Thyroid gland (tissue), 4 donors: Measurements from ENCODE around the gene EDNRA. TPM values are rescaled to one million over a fixed set of nuclear protein-coding genes. Genes with fewer than 3 reads are reported as not detected.

Experiments
- DNase-seq, 2 donors: peaks; one replicate each; pipeline ENCODE4 v3.0.0-alpha.2; 2019
- H3K27ac ChIP-seq, 3 donors: fragments of 200-600 bp; sonication (generic); 1 replicate in 2 of 3; 2 replicates in 1 of 3; pipeline ENCODE4 v1.5.1; 2016 to 2019; ENCODE audit warnings: mild to moderate bottlenecking in 1 of 3, moderate library complexity in 1 of 3
- H3K27me3 ChIP-seq: fragments of 200-600 bp; sonication (generic); one replicate; pipeline ENCODE4 v1.5.1; 2019
- H3K36me3 ChIP-seq, 2 donors: fragments of 200-600 bp; sonication (generic); one replicate each; pipeline ENCODE4 v1.5.1; 2016 to 2019
- H3K4me1 ChIP-seq, 2 donors: fragments of 200-600 bp; sonication (generic); one replicate each; pipeline ENCODE4 v1.5.1; 2017 to 2019
- H3K4me3 ChIP-seq, 3 donors: fragments of 200-600 bp; sonication (generic); replicated peaks in 1 of 3; 1 replicate in 2 of 3; 2 replicates in 1 of 3; pipeline ENCODE4 v1.5.1; 2016; ENCODE audit warnings: mild to moderate bottlenecking in 1 of 3
- H3K9me3 ChIP-seq: fragments of 200-600 bp; sonication (generic); one replicate; pipeline ENCODE4 v1.5.1; 2017
- POLR2A ChIP-seq, 2 donors: fragments of 450-650 bp; IDR thresholded peaks; one replicate each; pipeline ENCODE4 v1.6.1; 2017; ENCODE audit warnings: antibody characterized with exemption in 2 of 2, mild to moderate bottlenecking in 2 of 2, moderate library complexity in 1 of 2
- WGBS, 2 donors: methylation state at CpG; one replicate each; pipeline ENCODE4 v1.1.5; 2017; 5-methylcytosine and 5-hydroxymethylcytosine counted together
- intact Hi-C: fragments of 100-400 bp; cut with DNase I; formaldehyde crosslinking; loops from one replicate; pipeline ENCODE4 v1.15.1; 2023
- total RNA-seq, 4 donors: library from RNA; depleted of rRNA; stranded (reverse); fragments of >200 nt; gene quantifications; one replicate each; pipeline ENCODE4 v1.2.3, GENCODE V29; 2016
- TF ChIP-seq, protein P1 (sequence below), 6 experiments: fragments of 200-600 bp in 3 of 6; fragments of 450-650 bp in 3 of 6; sonication (generic) in 3 of 6; IDR thresholded peaks; one replicate each; pipeline ENCODE4 v1.5.1; 2016 to 2019; ENCODE audit warnings: antibody characterized with exemption in 6 of 6, mild to moderate bottlenecking in 2 of 6, inconsistent platforms in 1 of 6, moderate library complexity in 1 of 6

The EDNRA gene
- total RNA-seq, 4 donors from 2014 or later = 5.9 to 7.7 (median 6.8) TPM

DNA sequence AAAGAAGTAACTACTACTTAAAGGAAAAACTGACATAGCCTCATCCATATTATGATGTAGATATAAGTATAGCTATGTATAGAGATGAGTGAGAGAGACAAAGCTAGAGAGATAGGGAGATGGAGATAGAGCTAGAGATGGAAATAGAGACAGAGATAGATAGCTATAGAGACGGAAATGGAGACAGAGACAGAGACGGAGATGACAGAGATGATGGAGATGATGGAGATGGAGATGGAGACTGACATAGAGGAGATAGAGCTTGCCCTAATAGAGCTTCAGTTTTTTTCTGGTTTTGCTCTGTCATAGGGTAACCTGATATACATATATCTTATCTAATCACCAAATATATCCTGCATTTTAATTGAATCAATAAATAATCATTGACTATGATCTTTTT lies 4.3 kb downstream of the EDNRA start:
- no peak overlapping the region for H3K27ac ChIP-seq

GRCh38 chr4:147487616-147488015 lies 6.7 kb downstream of the EDNRA start:
- Histone ChIP-seq H3K27me3 (no peaks in the 10 kb centered on the region), H3K9me3 (no peaks in the 10 kb centered on the region), H3K4me1 (no peaks in the 10 kb centered on the region), H3K36me3 (no peaks in the 10 kb centered on the region), H3K27ac (no peak overlapping the region), H3K4me3 (no peak overlapping the region)
- no peak for DNase-seq
- TF ChIP-seq, protein P1, sequence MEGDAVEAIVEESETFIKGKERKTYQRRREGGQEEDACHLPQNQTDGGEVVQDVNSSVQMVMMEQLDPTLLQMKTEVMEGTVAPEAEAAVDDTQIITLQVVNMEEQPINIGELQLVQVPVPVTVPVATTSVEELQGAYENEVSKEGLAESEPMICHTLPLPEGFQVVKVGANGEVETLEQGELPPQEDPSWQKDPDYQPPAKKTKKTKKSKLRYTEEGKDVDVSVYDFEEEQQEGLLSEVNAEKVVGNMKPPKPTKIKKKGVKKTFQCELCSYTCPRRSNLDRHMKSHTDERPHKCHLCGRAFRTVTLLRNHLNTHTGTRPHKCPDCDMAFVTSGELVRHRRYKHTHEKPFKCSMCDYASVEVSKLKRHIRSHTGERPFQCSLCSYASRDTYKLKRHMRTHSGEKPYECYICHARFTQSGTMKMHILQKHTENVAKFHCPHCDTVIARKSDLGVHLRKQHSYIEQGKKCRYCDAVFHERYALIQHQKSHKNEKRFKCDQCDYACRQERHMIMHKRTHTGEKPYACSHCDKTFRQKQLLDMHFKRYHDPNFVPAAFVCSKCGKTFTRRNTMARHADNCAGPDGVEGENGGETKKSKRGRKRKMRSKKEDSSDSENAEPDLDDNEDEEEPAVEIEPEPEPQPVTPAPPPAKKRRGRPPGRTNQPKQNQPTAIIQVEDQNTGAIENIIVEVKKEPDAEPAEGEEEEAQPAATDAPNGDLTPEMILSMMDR (IDR thresholded peaks at IDR 0.05) = no peak
- TF ChIP-seq POLR2A (IDR thresholded peaks at IDR 0.05) = no peak
- intact Hi-C loops = no loop called here

More for the DNA sequence above, 4.3 kb downstream of the EDNRA start:
- H3K36me3 ChIP-seq = no peaks in the 10 kb centered on the region
- 95% methylated on average over 2 of the region's 2 CpGs for WGBS, 2 donors
- H3K4me3 ChIP-seq = no peak overlapping the region
- H3K9me3 ChIP-seq = no peaks in the 10 kb centered on the region
- H3K27me3 ChIP-seq = no peaks in the 10 kb centered on the region
- H3K4me1 ChIP-seq = peaks cover 0 to 3% of the 10 kb centered on the region in 2 donors
- intact Hi-C loops = no loop called here
- TF ChIP-seq POLR2A (IDR thresholded peaks at IDR 0.05) = no peak
- TF ChIP-seq, protein P1 (IDR thresholded peaks at IDR 0.05) = no peak
- DNase-seq = no peak

DNA sequence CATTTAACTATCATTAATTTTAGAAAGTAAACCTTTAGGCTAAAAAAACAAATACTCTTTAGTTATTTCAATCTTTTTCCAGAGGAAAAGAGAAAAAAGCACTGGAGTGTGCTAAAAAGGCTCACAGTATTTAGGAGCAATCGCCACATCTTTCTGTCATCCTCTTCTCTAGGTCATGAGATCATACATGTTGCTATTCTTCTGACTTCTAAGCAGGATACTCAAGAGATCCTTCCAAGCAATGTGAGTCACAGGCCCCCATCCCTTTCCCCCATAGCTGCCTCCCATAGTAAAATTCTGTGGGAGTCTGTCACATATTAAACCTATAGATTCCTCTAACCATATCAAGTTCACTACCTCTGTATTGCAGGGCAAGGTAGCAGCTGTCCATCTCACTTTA lies 7.7 kb downstream of the EDNRA start:
- H3K9me3 ChIP-seq = no peaks in the 10 kb centered on the region
- no peak overlapping the region for H3K27ac ChIP-seq
- no peaks in the 10 kb centered on the region for H3K36me3 ChIP-seq
- no peak for TF ChIP-seq POLR2A (IDR thresholded peaks at IDR 0.05)
- TF ChIP-seq, protein P1 (IDR thresholded peaks at IDR 0.05) = no peak
- no peaks in the 10 kb centered on the region for H3K27me3 ChIP-seq
- H3K4me3 ChIP-seq = no peak overlapping the region
- DNase-seq = no peak
- intact Hi-C loops = no loop called here
- 81 to 85% methylated on average over 1 of the region's 1 CpG for WGBS, 2 donors
- no peaks in the 10 kb centered on the region for H3K4me1 ChIP-seq

DNA sequence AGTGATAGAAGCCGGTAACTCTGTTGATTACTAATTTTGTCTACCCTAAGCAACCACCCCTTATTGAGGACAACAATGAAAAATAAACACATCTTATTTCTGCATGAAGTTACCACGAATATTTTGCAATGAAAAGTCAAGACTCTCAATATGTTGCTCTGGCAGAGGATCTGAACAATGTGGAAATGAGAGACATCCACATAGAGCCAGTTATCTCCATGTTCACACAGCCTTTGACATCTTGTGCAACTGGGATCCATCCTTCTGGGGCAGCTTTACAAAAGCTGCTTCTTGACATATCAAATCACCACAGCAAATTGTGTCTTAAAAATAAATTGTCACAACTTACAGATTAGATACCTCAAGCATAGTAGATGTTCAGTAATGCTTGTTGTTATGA lies 10.2 kb downstream of the EDNRA start:
- no peak overlapping the region for H3K27ac ChIP-seq
- H3K9me3 ChIP-seq = no peaks in the 10 kb centered on the region
- H3K4me1 ChIP-seq = no peaks in the 10 kb centered on the region
- H3K36me3 ChIP-seq = no peaks in the 10 kb centered on the region
- no peaks in the 10 kb centered on the region for H3K27me3 ChIP-seq
- no peak overlapping the region for H3K4me3 ChIP-seq
- no peak for DNase-seq
- intact Hi-C loops = no loop called here
- TF ChIP-seq POLR2A (IDR thresholded peaks at IDR 0.05) = no peak
- TF ChIP-seq, protein P1 (IDR thresholded peaks at IDR 0.05) = no peak
- WGBS, 2 donors = 74 to 79% methylated on average over 2 of the region's 2 CpGs

DNA sequence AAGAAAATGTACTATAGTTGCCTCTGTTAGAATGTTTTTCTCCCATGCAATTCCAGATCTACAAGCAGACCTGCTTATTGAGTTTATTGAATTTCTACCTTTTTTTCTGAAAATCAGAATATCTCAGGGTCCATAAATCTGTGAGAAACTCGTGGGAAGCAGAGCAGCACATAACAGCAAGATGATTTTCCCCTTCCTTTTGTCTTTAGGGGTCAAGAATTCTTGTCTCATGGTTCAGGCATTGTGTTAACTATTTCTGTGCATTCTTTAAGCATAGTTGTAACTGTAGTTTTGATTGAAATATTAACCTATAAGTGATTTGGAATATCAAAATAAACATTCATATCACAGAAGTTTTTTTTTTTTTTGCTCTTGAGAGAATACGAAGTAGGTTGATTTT lies 11.4 kb downstream of the EDNRA start:
- TF ChIP-seq POLR2A (IDR thresholded peaks at IDR 0.05) = no peak
- TF ChIP-seq, protein P1 (IDR thresholded peaks at IDR 0.05) = no peak
- no peaks in the 10 kb centered on the region for H3K9me3 ChIP-seq
- no peaks in the 10 kb centered on the region for H3K4me1 ChIP-seq
- 68 to 80% methylated on average over 2 of the region's 2 CpGs for WGBS, 2 donors
- no peak overlapping the region for H3K27ac ChIP-seq
- H3K4me3 ChIP-seq = no peak overlapping the region
- intact Hi-C loops = no loop called here
- no peak for DNase-seq
- no peaks in the 10 kb centered on the region for H3K27me3 ChIP-seq
- H3K36me3 ChIP-seq = no peaks in the 10 kb centered on the region
